Caco-2 (cell line): ENCODE results near the gene GADD45G. TPM values are rescaled to one million over a fixed set of nuclear protein-coding genes. Genes with fewer than 3 reads are reported as not detected.

ENCODE experiments used
- BruUV-seq: library from RNA; stranded (reverse); fragments of 400-500 nt; replicated peaks from 2 replicates; lab custom pipeline; 2021; lab: Mats Ljungman, UMichigan
- CTCF ChIA-PET: fragments of 300-600 bp; sonication (Branson Sonifier 250); formaldehyde crosslinking; loops from one replicate; lab custom pipeline; 2022; ENCODE audit warnings: antibody characterized with exemption; lab: Charles Lee
- POLR2A ChIA-PET: fragments of 300-600 bp; sonication (Branson Sonifier 250); formaldehyde crosslinking; loops from one replicate; lab custom pipeline; 2022; ENCODE audit warnings: antibody characterized with exemption; lab: Charles Lee
- DNase-seq, 2 experiments: peaks; one replicate each; pipeline versions ENCODE4 v3.0.0 to v3.0.0-alpha.2; 2020 to 2022
- H3K27me3 ChIP-seq: replicated peaks from 2 replicates; pipeline ENCODE4 v1.6.0; 2011; ENCODE audit warnings: low read length; ENCODE audit not compliant: control insufficient read depth, insufficient read depth
- H3K36me3 ChIP-seq: 2 replicates; pipeline ENCODE4 v1.5.1; 2011; ENCODE audit warnings: low read length; ENCODE audit not compliant: control insufficient read depth, insufficient read depth
- H3K4me1 ChIP-seq: fragments of 250-450 bp; sonication (Bioruptor Pico); 2 replicates; pipeline ENCODE4 v1.5.1; 2020; ENCODE audit warnings: mild to moderate bottlenecking
- H3K4me3 ChIP-seq: 2 replicates; pipeline ENCODE4 v1.5.1; 2011; ENCODE audit warnings: low read depth, mild to moderate bottlenecking, control low read depth, low read length
- H3K9me3 ChIP-seq: fragments of 250-450 bp; sonication (Bioruptor Pico); 2 replicates; pipeline ENCODE4 v1.5.1; 2020; ENCODE audit warnings: mild to moderate bottlenecking, moderate library complexity
- H3K27ac Mint-ChIP-seq: one replicate; pipeline ENCODE4 v1.8.0; 2022; ENCODE audit warnings: mixed read lengths; ENCODE audit not compliant: unreplicated experiment
- H3K27me3 Mint-ChIP-seq: one replicate; pipeline ENCODE4 v1.8.0; 2022; ENCODE audit warnings: mixed read lengths; ENCODE audit not compliant: insufficient read depth, unreplicated experiment
- H3K36me3 Mint-ChIP-seq: one replicate; pipeline ENCODE4 v1.8.0; 2022; ENCODE audit warnings: mild to moderate bottlenecking, mixed read lengths; ENCODE audit not compliant: insufficient read depth, unreplicated experiment
- H3K4me1 Mint-ChIP-seq: one replicate; pipeline ENCODE4 v1.8.0; 2022; ENCODE audit warnings: low read depth, mixed read lengths; ENCODE audit not compliant: unreplicated experiment
- H3K4me3 Mint-ChIP-seq: one replicate; pipeline ENCODE4 v1.8.0; 2022; ENCODE audit warnings: mild to moderate bottlenecking, moderate library complexity, mixed read lengths; ENCODE audit not compliant: unreplicated experiment
- H3K9me3 Mint-ChIP-seq: one replicate; pipeline ENCODE4 v1.8.0; 2022; ENCODE audit warnings: mixed read lengths; ENCODE audit not compliant: unreplicated experiment
- CTCF ChIP-seq, 2 experiments: fragments of 200-600 bp in 1 of 2; IDR thresholded peaks; 1 replicate in 1 of 2; 2 replicates in 1 of 2; pipeline versions ENCODE4 v1.5.1 to v1.8.0; 2011 to 2022; ENCODE audit warnings: antibody characterized with exemption in 1 of 2, control low read depth in 1 of 2, inconsistent platforms in 1 of 2, low read depth in 1 of 2, low read length in 1 of 2, mild to moderate bottlenecking in 1 of 2, moderate library complexity in 1 of 2; ENCODE audit not compliant: insufficient read depth in 1 of 2, severe bottlenecking in 1 of 2, unreplicated experiment in 1 of 2
- intact Hi-C: fragments of 100-400 bp; cut with micrococcal nuclease; formaldehyde crosslinking; loops from one replicate; pipeline ENCODE4 v1.10.0; 2022; ENCODE audit not compliant: unreplicated experiment
- total RNA-seq: library from RNA; stranded (reverse); gene quantifications from 2 replicates; pipeline ENCODE4 v1.2.3, GENCODE V29; 2022

GADD45G gene
- total RNA-seq, 1 experiment from 2014 or later = 3.7 TPM

GRCh38 chr9:89609426-89610006, 4.7 kb downstream of the GADD45G start:
- H3K36me3 ChIP-seq = no peaks in the 10 kb centered on the region
- intact Hi-C loops = loop anchor here (5.0 to 10.0 kb wide), 2 partner anchors 58 to 195 kb away; no protein-coding TSS in a partner anchor
- no peak for TF ChIP-seq CTCF (IDR thresholded peaks at IDR 0.05; ENCODE audit: insufficient read depth in 1 of 2, low read depth in 1 of 2, low read length in 1 of 2, severe bottlenecking in 1 of 2, unreplicated experiment in 1 of 2)
- Mint-ChIP-seq H3K27ac (no peak overlapping the region), H3K27me3 (no peaks in the 10 kb centered on the region), H3K4me3 (no peak overlapping the region), H3K36me3 (peaks cover 21% of the 10 kb centered on the region), H3K9me3 (no peaks in the 10 kb centered on the region), H3K4me1 (peaks cover 6% of the 10 kb centered on the region)
- no TSS peak for BruUV-seq
- POLR2A ChIA-PET = no interaction called here
- no peak for DNase-seq
- no peaks in the 10 kb centered on the region for H3K27me3 ChIP-seq
- H3K9me3 ChIP-seq = no peaks in the 10 kb centered on the region
- CTCF ChIA-PET = no interaction called here
- H3K4me3 ChIP-seq = no peak overlapping the region
- peaks cover 9% of the 10 kb centered on the region; the same call in 1 of the 2 replicates for H3K4me1 ChIP-seq

- Mint-ChIP-seq H3K4me1 (peaks cover 6% of the 10 kb centered on the region), H3K27me3 (no peaks in the 10 kb centered on the region), H3K36me3 (peaks cover 12% of the 10 kb centered on the region), H3K27ac (no peak overlapping the region), H3K9me3 (no peaks in the 10 kb centered on the region), H3K4me3 (no peak overlapping the region)
- Histone ChIP-seq H3K27me3 (no peaks in the 10 kb centered on the region), H3K36me3 (no peaks in the 10 kb centered on the region), H3K4me1 (peaks cover 9% of the 10 kb centered on the region; the same call in 1 of the 2 replicates), H3K9me3 (no peaks in the 10 kb centered on the region), H3K4me3 (no peak overlapping the region)
- ChIA-PET POLR2A (no interaction called here), CTCF (no interaction called here)
- no TSS peak for BruUV-seq
- intact Hi-C loops = no loop called here
- no peak for DNase-seq
- TF ChIP-seq CTCF (IDR thresholded peaks at IDR 0.05; ENCODE audit: insufficient read depth in 1 of 2, low read depth in 1 of 2, low read length in 1 of 2, severe bottlenecking in 1 of 2, unreplicated experiment in 1 of 2) = no peak
Measured at GRCh38 chr9:89610391-89610925, 5.6 kb downstream of the GADD45G start.

- TF ChIP-seq CTCF (IDR thresholded peaks at IDR 0.05; ENCODE audit: insufficient read depth in 1 of 2, low read depth in 1 of 2, low read length in 1 of 2, severe bottlenecking in 1 of 2, unreplicated experiment in 1 of 2) = no peak
- H3K4me3 ChIP-seq = no peak overlapping the region
- Mint-ChIP-seq H3K36me3 (peaks cover 3% of the 10 kb centered on the region), H3K4me3 (no peak overlapping the region), H3K27me3 (no peaks in the 10 kb centered on the region), H3K4me1 (peaks cover 6% of the 10 kb centered on the region), H3K27ac (no peak overlapping the region), H3K9me3 (no peaks in the 10 kb centered on the region)
- intact Hi-C loops = no loop called here
- no TSS peak for BruUV-seq
- H3K27me3 ChIP-seq = no peaks in the 10 kb centered on the region
- ChIA-PET POLR2A (no interaction called here), CTCF (no interaction called here)
- DNase-seq = no peak
- no peaks in the 10 kb centered on the region for H3K36me3 ChIP-seq
- peaks cover 9% of the 10 kb centered on the region; the same call in 1 of the 2 replicates for H3K4me1 ChIP-seq
- no peaks in the 10 kb centered on the region for H3K9me3 ChIP-seq
Measured at GRCh38 chr9:89611425-89611824, 6.6 kb downstream of the GADD45G start.
